ENCODE results near the gene ATP10A.

The ATP10A gene

GRCh38 chr15:25863111-25863967, at the start of gene ATP10A:
Gene ATP10A, minus strand, starts transcription at chr15:25863327. Its CDS starts 231 bp downstream, at chr15:25863096.
- no peak for DNase-seq (ENCODE audit: low read depth)

DNA sequence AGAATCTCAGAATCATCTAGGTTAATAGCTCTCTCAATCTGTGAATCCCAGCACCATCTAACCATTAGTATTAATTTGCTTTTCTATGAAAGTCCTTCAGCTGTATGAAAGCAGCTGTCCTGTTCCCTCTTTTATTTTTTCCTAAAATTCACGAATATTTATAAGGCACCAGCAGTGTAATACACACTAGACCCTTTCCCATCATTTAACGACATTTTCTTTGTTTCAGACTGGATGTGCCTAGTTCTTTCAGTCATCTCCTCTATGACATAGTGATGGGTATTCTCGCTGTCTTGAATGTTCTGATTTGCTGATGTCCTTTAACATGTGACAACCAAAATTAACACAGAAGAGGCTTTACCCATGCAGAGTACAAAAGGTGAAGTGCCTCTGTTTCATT, 48.9 kb upstream of the ATP10A start:
- DNase-seq (ENCODE audit: low read depth): no peak

- no peak for DNase-seq (ENCODE audit: low read depth)
Observed at GRCh38 chr15:25910832-25911231, 47.7 kb upstream of the ATP10A start.

- no peak for DNase-seq (ENCODE audit: low read depth)
Observed at GRCh38 chr15:25909806-25910205, 46.7 kb upstream of the ATP10A start.

DNA sequence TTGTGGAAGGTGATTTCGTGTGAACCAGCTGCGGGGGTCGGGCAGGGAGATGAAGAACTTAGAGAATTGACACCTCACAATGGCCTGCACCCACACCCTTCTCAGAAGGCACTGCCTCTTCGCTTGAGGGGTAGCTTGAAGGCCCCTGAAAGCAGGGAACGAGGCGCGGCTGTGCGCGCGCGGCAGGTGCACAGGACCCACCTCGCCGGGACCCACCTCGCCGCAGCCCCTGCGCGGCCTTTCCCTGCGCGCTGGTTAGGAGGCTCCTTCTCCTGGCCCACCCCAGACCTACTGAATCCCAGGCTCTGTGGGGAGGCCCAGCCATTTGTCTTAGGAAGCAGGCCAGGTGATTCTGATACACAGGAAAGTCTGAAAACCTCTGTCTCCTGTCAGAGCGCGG, 46.2 kb upstream of the ATP10A start:
- DNase-seq (ENCODE audit: low read depth): no peak

DNA sequence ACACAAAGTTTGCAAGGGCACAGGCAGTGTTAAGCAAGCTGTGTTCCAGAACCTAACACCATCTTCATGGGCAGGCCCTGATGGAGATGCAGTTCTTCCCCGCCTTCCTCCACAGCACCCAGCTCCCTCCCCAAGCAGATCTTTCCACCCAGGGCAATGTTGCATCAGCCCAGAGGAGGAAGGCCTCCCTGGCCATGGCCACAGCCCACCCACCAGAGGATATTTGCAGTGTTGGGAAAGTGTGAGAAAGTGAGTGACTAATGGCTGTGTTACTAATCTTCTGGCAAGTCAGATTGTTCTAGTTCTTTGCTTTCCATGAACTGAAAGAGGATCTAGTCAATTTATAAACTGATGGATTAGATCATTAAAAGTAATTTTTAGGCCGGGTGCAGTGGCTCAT, 42.0 kb upstream of the ATP10A start:
- no peak for DNase-seq (ENCODE audit: low read depth)

- no peak for DNase-seq (ENCODE audit: low read depth)
Observed at GRCh38 chr15:25903024-25903581, 40.0 kb upstream of the ATP10A start.

DNA sequence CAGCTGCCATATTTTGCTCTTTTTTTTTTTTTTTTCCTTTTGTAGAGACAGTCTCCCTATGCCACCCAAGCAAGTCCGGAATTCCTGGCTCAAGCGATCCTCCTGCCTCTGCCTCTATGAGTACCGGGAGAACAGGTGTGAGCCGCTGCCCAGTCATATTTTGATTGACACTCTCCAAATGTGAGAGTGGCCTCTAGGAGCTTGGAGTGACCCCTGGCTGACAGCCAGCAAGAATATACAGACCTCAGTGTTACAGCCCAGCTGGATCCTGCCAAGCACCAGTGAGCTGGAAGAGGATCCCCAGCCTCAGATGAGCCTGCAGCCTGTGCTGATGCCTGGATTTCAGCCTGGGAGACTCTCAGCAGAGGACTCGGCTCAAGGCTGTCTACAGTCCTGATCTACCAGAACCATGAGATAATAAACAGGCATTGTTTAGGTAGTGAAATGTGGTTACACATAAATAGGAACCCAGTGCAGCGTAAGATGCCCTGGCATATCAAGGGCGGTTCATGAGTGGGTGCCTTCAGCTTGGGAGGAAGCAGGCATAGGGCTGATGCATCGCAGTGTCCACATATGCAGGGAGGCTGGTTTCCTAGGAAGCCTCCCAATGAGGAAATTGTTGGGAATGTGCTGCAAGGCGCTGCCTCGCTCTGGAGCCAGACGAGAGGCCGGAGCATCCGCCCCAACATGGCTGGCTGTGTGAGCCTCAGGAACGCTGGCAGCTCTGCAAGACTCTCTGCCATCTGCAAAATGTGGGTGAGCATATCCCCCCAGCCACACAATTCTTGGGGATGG, 38.9 kb upstream of the ATP10A start:
- DNase-seq (ENCODE audit: low read depth): no peak

DNA sequence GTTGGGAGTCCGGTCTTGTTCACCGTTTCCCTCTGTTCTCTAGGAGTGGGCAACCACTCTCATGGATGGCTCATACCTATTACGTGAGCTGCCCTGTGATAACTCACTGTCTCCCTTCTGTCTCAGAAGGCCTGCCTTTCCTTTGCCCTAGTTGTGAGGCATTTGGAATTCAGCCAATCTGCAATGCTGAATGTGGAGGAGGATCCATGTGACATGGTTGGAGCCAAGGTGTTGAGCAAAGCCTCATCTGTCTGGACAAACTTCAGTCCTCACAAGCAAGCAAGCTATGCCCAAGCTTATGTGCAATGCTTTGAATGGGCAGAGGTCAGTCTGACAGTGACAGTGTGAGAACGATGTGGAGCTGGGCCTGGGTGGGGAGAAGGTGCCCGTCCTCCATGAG, 37.8 kb upstream of the ATP10A start:
- DNase-seq (ENCODE audit: low read depth): no peak

- no peak for DNase-seq (ENCODE audit: low read depth)
Observed at GRCh38 chr15:25900431-25900830, 37.3 kb upstream of the ATP10A start.

DNA sequence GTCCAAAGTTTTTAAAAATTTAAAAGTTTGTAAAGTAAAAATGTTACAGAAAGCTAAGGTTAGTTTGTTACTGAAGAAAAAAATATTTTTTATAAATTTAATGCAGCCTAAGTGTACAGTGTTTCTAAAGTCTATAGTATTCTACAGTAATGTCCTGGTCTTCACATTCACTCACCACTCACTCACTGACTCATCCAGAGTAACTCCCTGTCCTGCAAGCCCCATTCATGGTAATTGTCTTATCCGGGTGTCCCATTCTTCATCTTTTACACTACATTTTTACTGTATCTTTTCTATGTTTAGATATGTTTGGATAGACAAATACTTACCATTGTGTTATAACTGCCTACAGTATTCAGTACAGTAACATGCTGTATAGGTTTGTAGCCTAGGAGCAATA, 36.7 kb upstream of the ATP10A start:
- no peak for DNase-seq (ENCODE audit: low read depth)

- no peak for DNase-seq (ENCODE audit: low read depth)
Observed at GRCh38 chr15:25897658-25898057, 34.5 kb upstream of the ATP10A start.

- no peak for DNase-seq (ENCODE audit: low read depth)
Observed at GRCh38 chr15:25894371-25894902, 31.3 kb upstream of the ATP10A start.

GRCh38 chr15:25893596-25893995, 30.5 kb upstream of the ATP10A start:
- no peak for DNase-seq (ENCODE audit: low read depth)

- DNase-seq (ENCODE audit: low read depth): no peak
Observed at GRCh38 chr15:25892126-25892525, 29.0 kb upstream of the ATP10A start.

DNA sequence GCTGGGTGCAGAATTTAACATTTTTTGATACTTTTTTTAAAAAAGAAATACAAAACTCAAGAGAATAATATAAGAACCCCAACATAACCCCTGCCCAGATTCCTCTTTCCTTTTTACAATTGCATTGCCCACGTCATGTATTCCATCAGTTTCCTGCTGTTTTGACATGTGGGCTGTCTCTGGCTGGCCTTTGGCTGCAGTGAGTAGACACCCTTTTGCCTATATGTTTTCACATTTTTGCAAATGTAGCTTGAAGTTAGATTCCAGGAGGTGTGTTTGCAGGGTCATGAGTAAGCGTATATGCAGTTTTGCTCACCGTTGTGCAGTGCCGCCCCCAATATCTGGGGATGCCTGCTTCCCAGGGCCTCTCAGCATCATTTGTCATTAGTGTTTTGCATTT, 28.0 kb upstream of the ATP10A start:
- DNase-seq (ENCODE audit: low read depth): no peak

DNA sequence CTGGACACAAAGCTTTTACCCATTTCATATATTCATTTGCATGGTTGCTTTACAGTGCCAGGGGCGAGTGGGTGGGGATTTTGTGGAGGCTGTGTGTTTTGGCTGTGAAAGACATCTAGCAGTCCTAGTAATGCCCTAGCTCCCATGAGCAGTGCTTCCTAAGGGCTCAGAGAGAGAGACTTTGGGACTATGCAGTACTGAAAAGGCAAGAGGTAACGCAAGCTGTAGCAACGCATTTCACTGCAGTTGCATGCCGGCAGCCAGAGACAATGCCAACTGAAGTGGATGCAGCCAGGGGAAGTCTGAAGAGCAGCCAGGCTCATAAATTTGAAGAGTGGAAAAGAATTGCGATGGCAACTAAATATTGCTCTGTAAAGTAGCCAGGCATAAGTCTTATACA, 27.4 kb upstream of the ATP10A start:
- DNase-seq (ENCODE audit: low read depth): no peak

GRCh38 chr15:25887870-25888269, 24.7 kb upstream of the ATP10A start:
- DNase-seq (ENCODE audit: low read depth): no peak

- no peak for DNase-seq (ENCODE audit: low read depth)
Observed at GRCh38 chr15:25886498-25887140, 23.5 kb upstream of the ATP10A start.

DNA sequence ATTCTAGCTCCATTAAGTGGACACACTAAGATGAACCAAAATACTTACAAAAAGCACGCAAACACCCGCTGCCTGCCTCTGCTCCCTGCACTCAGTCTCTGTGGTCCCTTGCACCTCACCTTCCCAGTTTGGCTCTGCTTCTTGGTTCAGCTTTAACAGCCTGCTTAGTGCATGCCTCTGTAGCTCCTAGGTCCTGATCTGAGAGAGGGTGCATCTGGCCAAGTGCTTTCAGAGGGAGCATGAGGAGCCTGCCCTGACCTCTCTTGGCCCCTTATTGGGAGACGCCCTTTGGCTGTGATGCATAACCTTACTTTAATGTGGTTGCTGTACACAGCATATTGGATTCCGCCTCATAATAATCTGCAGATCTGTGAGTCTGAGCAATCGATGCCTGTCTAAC, 21.2 kb upstream of the ATP10A start:
- no peak for DNase-seq (ENCODE audit: low read depth)

DNA sequence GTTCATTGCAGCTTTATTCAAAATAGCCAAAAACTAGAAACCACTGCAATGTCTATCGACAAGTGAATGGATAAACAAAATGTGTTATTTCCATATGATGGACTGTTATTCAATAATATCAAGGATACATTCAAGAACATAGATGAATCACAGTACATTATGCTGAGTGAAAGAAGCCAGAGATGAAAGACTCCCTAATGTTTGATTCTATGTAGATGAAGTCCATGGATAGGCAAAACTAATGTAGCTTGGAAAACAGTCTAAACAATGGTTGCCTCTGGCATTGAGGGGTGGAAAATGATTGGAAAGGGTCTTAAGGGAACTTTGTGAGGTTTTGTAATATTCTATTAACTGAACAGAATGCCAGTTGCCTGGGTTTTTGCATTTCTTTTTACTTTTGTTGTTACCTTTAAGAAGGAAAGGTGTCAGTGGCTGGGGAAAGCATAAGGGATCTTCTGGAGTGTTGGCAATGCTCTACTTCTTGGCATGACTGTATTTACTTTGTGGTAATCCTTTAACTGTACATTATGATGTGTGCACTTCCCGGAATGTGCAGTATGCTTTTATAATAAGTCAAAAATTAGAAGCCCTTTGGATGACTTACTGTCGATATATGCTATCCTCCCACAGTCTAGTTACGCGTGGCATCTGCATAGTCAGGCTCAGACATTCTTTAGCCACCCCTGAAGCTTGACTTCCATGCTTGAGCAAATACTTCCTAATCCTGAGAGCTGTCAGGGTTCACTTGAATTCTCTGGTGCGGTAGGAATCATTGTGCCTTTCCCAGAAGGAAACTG, 20.5 kb upstream of the ATP10A start:
- peak; percentile 85 for DNase-seq (ENCODE audit: low read depth)

Data from HS-5 (cell line).